Dendritic cell treated with granulocyte-macrophage colony-stimulating factor and Interleukin-4, amounts not matched to agents 40 ng/mL and 50 ng/mL, for 4 days (primary cell): ENCODE results near the gene ZNG1C.
"Not testable (repeated sequence)": the region's sequence is repeated elsewhere in the genome, so short reads cannot be mapped to it uniquely, and the experiment has no call there.

Source experiments
- H3K27ac Mint-ChIP-seq: one replicate; pipeline ENCODE4 v1.8.0; 2022; ENCODE audit warnings: mild to moderate bottlenecking, mixed read lengths
- H3K27me3 Mint-ChIP-seq: one replicate; pipeline ENCODE4 v1.8.0; 2022; ENCODE audit warnings: mild to moderate bottlenecking, mixed read lengths
- H3K36me3 Mint-ChIP-seq: one replicate; pipeline ENCODE4 v1.8.0; 2022; ENCODE audit warnings: low read depth, mixed read lengths
- H3K4me1 Mint-ChIP-seq: one replicate; pipeline ENCODE4 v1.8.0; 2022; ENCODE audit warnings: low read depth, mixed read lengths
- H3K4me3 Mint-ChIP-seq: one replicate; pipeline ENCODE4 v1.8.0; 2022; ENCODE audit warnings: mild to moderate bottlenecking, moderate library complexity, mixed read lengths
- H3K9me3 Mint-ChIP-seq: one replicate; pipeline ENCODE4 v1.8.0; 2022; ENCODE audit warnings: mixed read lengths
- intact Hi-C: fragments of 100-400 bp; cut with micrococcal nuclease; formaldehyde crosslinking; loops from one replicate; pipeline ENCODE4 v1.15.0; 2022

Gene ZNG1C

DNA sequence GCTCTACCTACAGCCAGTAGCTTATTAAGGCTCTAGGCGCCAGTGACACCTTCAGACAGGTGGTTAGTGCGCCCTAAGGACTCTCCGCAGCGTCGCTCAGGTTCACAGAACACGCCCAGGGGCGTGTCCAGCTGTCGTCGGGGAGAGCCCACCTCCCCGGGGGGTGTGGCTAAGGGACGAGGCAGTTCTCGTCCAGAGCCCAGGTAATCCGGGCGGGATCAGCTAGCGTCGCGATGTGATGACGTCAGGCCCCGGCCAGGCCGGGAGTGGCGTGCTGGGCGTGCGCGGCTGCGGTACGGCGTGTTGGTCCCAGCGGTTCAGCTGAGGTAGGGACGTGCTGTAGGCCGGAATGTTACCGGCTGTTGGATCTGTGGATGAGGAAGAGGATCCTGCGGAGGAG lies at the start of gene ZNG1C:
Gene ZNG1C (plus strand): TSS at position 301 of the 400 bp plus-strand sequence. CDS start 49 bp downstream, at position 350.
- H3K4me3 Mint-ChIP-seq, H3K36me3 Mint-ChIP-seq, intact Hi-C loops, H3K4me1 Mint-ChIP-seq, H3K9me3 Mint-ChIP-seq, H3K27ac Mint-ChIP-seq, H3K27me3 Mint-ChIP-seq: not testable (repeated sequence)

DNA sequence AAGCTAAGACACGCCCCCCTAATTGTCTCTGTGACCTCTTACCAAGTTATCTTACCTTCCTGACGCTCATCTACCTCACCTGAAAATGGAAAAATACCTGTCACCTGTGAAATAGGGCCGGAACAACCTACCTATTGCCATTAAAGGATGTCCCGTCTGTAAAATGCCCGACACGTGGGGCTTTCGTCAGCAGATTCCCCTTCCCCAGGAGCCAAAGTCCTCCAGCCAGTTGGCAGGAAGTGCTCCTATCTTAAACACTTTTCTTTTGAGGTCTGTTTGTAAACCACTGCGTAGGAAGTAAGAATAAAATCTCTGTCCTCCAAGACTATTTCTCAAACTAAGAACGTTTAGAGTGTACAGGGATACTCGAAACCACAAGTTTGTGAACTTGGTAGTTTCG lies 654 bp downstream of the ZNG1C start:
- H3K27me3 Mint-ChIP-seq, intact Hi-C loops, H3K9me3 Mint-ChIP-seq, H3K27ac Mint-ChIP-seq, H3K36me3 Mint-ChIP-seq, H3K4me3 Mint-ChIP-seq, H3K4me1 Mint-ChIP-seq: not testable (repeated sequence)

GRCh38 chr9:68281041-68281440 lies 39.3 kb downstream of the ZNG1C start:
- intact Hi-C loops, H3K9me3 Mint-ChIP-seq, H3K4me1 Mint-ChIP-seq, H3K4me3 Mint-ChIP-seq, H3K36me3 Mint-ChIP-seq, H3K27ac Mint-ChIP-seq, H3K27me3 Mint-ChIP-seq: not testable (repeated sequence)

GRCh38 chr9:68302567-68302966 lies 60.8 kb downstream of the ZNG1C start, which contains the start of gene FOXD4L3:
Gene FOXD4L3 (plus strand): TSS chr9:68302867. CDS start chr9:68302952, 85 bp downstream.
- H3K27me3 Mint-ChIP-seq, H3K4me1 Mint-ChIP-seq, H3K9me3 Mint-ChIP-seq, H3K27ac Mint-ChIP-seq, intact Hi-C loops, H3K36me3 Mint-ChIP-seq, H3K4me3 Mint-ChIP-seq: not testable (repeated sequence)

DNA sequence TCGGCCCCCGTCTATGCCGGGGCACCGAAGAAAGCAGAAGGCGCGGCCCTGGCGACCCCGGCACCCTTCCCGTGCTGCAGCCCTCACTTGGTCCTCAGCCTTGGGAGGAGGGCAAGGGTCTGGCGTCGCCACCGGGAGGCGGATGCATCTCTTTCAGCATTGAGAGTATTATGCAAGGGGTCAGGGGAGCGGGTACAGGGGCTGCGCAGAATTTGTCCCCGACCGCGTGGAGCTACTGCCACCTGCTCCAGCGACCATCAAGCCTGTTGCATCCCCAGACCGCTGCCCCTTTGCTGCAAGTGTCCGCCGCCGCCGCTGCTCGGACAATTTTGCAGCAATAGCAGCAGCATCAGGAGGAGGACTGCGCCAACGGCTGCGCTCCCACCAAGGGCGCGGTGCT lies 62.0 kb downstream of the ZNG1C start:
- H3K9me3 Mint-ChIP-seq, H3K27me3 Mint-ChIP-seq, H3K36me3 Mint-ChIP-seq, H3K4me1 Mint-ChIP-seq, H3K4me3 Mint-ChIP-seq, H3K27ac Mint-ChIP-seq, intact Hi-C loops: not testable (repeated sequence)

GRCh38 chr9:68304212-68304611 lies 62.4 kb downstream of the ZNG1C start:
- H3K9me3 Mint-ChIP-seq, H3K4me3 Mint-ChIP-seq, H3K27ac Mint-ChIP-seq, H3K36me3 Mint-ChIP-seq, intact Hi-C loops, H3K27me3 Mint-ChIP-seq, H3K4me1 Mint-ChIP-seq: not testable (repeated sequence)

DNA sequence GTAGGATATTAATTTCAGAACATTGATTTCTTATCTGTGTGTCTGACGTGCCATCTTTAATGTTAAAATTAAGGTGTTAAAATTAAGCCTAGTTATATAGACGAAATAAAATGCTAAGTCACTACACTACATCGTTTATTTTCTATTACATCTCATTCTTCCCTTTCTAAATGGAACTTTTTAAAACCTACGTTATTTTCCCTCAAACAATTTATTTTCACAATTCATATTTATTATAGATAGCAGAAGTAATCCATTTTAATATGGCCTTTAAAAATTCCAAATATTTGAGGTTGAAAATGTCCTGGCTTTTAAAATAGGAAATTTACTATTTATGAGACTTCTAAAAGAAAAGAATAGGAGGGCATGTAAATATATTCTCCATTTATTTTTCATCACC lies 63.0 kb downstream of the ZNG1C start:
- H3K27ac Mint-ChIP-seq, H3K9me3 Mint-ChIP-seq, H3K4me1 Mint-ChIP-seq, H3K27me3 Mint-ChIP-seq, intact Hi-C loops, H3K36me3 Mint-ChIP-seq, H3K4me3 Mint-ChIP-seq: not testable (repeated sequence)

DNA sequence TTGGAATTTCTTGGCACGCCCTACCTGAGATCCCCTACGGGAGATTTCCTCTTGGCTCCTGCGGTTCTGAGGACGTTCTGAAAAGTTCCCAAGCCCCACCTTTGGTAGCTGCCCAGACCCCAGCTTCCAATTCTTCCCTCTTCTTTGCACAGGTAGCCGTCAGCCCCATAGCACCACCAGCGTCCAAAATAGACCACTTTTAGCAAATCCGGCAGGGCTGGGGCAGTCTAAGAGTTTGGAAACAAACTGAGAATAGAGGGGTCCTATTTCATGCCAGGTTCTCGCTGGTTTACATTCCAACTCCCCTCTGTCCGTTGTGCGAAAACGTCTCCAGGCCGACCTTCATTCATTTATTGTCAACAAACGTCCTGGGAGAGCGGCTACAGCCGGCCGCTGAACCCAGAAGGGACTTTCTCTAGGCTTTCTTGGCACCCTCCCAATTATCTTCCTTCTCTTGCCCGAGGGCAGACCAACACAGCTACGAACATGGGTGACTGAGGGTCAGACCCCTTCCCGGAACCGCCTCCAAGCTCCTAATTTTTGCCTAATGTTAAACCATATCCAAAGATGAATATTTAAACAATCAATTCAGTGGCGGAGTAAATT lies 64.0 kb downstream of the ZNG1C start:
- intact Hi-C loops, H3K27ac Mint-ChIP-seq, H3K36me3 Mint-ChIP-seq: not testable (repeated sequence)

DNA sequence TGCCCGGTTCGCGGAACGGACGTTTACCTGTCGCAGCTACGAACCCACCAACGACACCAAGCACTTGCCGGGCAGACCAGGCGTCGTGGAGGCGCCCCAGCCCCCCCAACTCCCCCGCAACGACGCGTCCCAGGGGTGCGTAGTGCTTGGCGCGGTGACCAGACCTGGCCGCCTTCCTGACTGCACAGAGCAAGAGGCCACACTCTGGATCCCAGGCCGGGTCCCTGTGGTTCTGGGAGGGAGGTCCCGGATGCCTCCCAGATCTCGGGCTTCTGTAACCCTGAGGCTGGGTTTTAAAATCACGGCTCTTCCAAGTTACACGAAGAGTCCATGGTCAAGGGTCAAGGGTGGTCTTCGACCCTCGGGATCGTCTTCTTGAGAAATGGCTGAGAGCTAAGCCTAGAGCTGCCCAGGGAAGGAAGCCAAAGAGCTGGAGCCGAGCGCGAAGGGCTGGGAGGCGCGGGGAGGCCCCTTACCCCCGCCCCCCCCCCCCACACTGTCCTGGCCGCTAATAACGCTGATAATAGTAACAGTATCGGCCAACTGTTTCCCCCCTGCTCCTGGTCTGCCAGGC lies 64.7 kb downstream of the ZNG1C start:
- H3K4me1 Mint-ChIP-seq, H3K9me3 Mint-ChIP-seq, H3K27ac Mint-ChIP-seq, H3K4me3 Mint-ChIP-seq, intact Hi-C loops, H3K27me3 Mint-ChIP-seq, H3K36me3 Mint-ChIP-seq: not testable (repeated sequence)

More for the DNA sequence above, 64.0 kb downstream of the ZNG1C start:
- H3K4me3 Mint-ChIP-seq, H3K9me3 Mint-ChIP-seq, H3K4me1 Mint-ChIP-seq, H3K27me3 Mint-ChIP-seq: not testable (repeated sequence)

DNA sequence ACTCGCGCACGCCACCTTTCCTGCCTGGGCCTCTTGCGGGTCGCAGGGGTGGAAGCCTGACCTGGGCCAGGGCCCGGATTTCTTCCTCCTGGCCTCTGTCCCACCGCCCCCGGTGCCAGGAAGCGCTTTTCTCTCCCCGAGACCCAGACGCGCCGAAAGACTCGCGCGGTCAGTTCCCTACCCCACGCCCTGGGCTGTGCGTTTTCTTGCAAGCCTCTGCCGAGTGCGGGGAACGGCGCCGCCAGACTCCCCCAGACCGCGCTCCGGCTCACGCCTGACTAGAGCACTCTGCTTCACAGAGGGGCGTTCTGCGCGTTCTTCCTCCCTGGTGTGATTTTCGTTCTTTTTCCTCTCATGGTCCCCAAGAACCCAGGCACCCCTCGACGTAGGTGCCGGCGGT lies 65.3 kb downstream of the ZNG1C start:
- H3K9me3 Mint-ChIP-seq, H3K36me3 Mint-ChIP-seq, H3K27me3 Mint-ChIP-seq, H3K4me1 Mint-ChIP-seq, H3K4me3 Mint-ChIP-seq, intact Hi-C loops, H3K27ac Mint-ChIP-seq: not testable (repeated sequence)

GRCh38 chr9:68307654-68308053 lies 65.9 kb downstream of the ZNG1C start:
- H3K9me3 Mint-ChIP-seq, H3K27ac Mint-ChIP-seq, H3K27me3 Mint-ChIP-seq, intact Hi-C loops, H3K4me1 Mint-ChIP-seq, H3K36me3 Mint-ChIP-seq, H3K4me3 Mint-ChIP-seq: not testable (repeated sequence)

GRCh38 chr9:68311208-68311607 lies 69.4 kb downstream of the ZNG1C start:
- H3K4me1 Mint-ChIP-seq, H3K27ac Mint-ChIP-seq, H3K27me3 Mint-ChIP-seq, H3K36me3 Mint-ChIP-seq, H3K4me3 Mint-ChIP-seq, intact Hi-C loops, H3K9me3 Mint-ChIP-seq: not testable (repeated sequence)

DNA sequence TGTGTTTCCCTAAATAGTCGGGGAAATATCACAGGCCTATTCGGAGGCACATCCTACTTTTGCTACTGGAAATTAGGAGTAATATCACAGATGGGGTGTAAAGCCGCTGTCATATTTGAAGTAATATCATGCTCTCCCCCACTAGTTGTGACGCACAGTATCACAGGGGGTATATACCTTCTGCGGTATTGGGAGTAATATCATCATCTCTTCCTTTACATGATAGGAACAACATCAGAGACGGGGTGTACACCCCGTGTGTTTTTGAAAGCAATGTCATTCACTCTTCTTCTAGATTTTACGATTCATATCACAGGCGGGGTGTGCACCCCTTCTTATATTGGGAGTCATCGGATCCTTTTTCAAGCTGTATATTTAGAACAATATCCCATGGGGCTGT lies 76.4 kb downstream of the ZNG1C start:
- H3K36me3 Mint-ChIP-seq, H3K27me3 Mint-ChIP-seq, H3K4me3 Mint-ChIP-seq, intact Hi-C loops, H3K9me3 Mint-ChIP-seq, H3K4me1 Mint-ChIP-seq, H3K27ac Mint-ChIP-seq: not testable (repeated sequence)

DNA sequence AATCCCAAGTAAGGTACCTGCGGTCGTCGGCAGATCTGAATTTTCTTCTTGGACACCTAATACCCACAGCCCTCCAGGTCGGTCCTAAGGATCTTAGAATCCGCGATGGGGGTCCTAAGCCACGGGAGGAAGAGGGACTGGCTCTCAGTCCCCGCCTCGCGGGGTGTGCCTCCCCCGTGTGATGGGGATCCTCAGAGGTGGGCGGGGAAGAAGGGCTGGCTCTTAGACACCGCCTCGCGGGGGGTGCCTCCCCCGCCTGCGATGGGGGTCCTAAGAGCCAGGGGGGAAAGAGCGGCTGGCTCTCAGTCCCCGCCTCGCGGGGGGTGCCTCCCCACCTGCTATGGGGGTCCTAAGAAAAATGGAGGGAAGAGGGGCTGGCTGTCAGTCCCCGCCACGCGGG lies 82.0 kb downstream of the ZNG1C start:
- H3K9me3 Mint-ChIP-seq, H3K27ac Mint-ChIP-seq, H3K4me3 Mint-ChIP-seq, H3K27me3 Mint-ChIP-seq, H3K36me3 Mint-ChIP-seq, intact Hi-C loops, H3K4me1 Mint-ChIP-seq: not testable (repeated sequence)

DNA sequence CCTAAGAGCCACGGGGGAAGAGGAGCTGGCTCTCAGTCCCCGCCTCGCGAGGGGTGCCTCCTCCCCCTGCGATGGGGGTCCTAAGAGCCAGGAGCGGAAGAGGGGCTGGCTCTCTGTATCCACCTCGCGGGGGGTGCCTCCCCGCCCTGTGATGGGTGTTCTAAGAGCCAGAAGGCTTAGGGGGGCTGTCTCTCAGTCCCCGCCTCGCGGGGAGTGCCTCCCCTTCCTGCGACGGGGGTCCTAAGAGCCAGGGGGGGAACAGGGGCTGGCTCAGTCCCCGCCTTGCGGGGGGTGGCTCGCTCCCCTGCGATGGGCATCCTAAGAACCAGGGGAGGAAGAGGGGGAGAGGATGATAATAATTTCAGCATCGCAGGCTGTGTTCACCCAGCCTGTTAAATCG lies 82.7 kb downstream of the ZNG1C start:
- H3K4me1 Mint-ChIP-seq, H3K27me3 Mint-ChIP-seq, H3K36me3 Mint-ChIP-seq, H3K27ac Mint-ChIP-seq, H3K4me3 Mint-ChIP-seq, H3K9me3 Mint-ChIP-seq, intact Hi-C loops: not testable (repeated sequence)
